Measurements from ENCODE around the gene SLC18A2.
"Not testable (repeated sequence)": the region's sequence is repeated elsewhere in the genome, so short reads cannot be mapped to it uniquely, and the experiment has no call there.

The SLC18A2 gene

DNA sequence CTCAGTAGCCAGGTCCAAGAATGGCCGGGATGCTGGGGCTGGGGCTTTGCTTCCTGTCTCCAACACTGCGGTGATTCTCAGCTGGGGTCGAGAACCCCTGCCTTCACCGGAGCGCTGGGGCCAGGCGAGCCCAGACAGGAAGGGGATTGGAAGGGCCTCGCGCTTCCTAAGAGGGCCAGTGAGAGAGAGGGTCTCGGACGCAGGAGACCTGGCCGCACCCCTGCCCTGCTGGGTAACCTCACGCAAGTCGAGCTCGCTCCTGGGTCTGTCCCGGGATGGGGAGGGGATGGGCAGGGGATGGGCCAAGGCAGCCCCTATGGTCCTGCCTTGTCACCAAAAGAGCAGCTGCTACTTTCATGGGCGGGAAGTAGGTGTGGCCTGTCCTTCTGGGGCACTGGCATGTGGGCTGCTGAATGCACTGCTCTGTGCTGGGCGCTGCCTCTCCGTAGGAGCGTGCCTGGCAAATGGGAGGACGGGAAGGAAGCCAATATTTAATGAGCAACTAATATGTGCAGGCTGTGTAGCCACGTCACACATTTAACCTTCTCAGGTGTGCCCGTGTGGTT, 23.6 kb upstream of the SLC18A2 start:
- Histone ChIP-seq H3K36me3 (ENCODE audit: insufficient read depth, low read length) (no peaks in the 10 kb centered on the region), H3K27ac (ENCODE audit: low read depth, low read length) (no peak overlapping the region), H3K9me3 (ENCODE audit: insufficient read depth, low read depth, low read length) (0 out of 2 replicates have a peak, but pooled peaks cover 3% of the 10 kb centered on the region), H3K4me1 (ENCODE audit: insufficient read depth, low read length) (no peaks in the 10 kb centered on the region; the same call in 1 of the 2 replicates), H3K9ac (ENCODE audit: low read depth, low read length) (peak overlapping the region; percentile 37; the same call in 1 of the 2 replicates), H3K4me3 (ENCODE audit: low read length) (peak overlapping the region; percentile 69), H3K27me3 (ENCODE audit: insufficient read depth, low read length) (peaks cover 50% of the 10 kb centered on the region)
- WGBS: 24% methylated on average over 22 of the region's 22 CpGs

DNA sequence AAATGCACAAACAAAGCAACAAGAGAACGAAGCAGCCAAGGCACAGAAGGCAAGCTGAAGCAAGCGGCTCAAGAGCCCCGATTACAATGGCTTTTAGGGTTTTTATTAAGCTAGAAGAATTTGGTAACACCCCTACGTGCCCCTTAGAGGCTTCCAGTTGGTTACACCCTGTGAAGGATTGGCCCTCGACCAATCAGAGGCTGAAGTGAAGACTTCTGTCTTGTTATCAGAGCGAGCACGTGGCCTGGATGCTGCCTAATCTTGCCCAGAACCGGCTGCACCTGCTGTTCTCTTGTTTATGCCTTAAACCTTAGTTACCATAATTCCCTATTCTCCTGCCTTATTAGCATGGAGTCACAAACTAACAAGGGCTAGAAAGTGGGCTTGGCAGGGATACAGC, 22.3 kb upstream of the SLC18A2 start:
- Histone ChIP-seq H3K36me3 (ENCODE audit: insufficient read depth, low read length) (no peaks in the 10 kb centered on the region), H3K4me1 (ENCODE audit: insufficient read depth, low read length) (no peaks in the 10 kb centered on the region; the same call in 1 of the 2 replicates), H3K4me3 (ENCODE audit: low read length) (no peak overlapping the region), H3K9ac (ENCODE audit: low read depth, low read length) (no peak overlapping the region), H3K9me3 (ENCODE audit: insufficient read depth, low read depth, low read length) (no peaks in the 10 kb centered on the region), H3K27me3 (ENCODE audit: insufficient read depth, low read length) (peaks cover 50% of the 10 kb centered on the region), H3K27ac (ENCODE audit: low read depth, low read length) (no peak overlapping the region)
- 87% methylated on average over 8 of the region's 8 CpGs for WGBS

DNA sequence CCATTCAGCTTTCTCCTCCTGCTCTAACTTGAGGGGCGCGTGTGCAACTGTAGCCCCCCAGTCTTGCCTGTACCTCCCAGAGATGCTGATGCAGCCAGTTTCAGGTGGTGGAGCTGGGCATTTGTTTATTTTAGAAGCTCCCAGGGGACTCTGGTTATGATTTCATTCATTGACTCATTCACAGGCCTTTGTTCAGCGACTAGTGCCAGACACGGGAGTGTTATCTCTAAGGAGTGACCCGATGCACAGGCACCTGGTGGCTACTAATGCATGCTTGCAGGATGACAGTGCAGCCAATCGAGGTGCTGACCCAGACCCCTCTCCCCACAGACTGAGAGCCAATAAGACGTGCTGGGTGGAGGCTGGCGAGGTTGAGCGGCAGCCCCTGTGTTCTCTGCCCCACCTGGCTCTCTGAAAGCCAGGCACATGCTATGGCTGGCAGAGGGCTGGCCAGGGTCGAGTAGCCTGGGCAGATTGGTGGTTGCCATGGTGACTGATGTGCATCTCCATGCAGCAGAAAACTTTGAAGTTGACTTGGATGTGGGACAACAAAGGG, 19.7 kb upstream of the SLC18A2 start:
- Histone ChIP-seq H3K4me3 (ENCODE audit: low read length) (no peak overlapping the region), H3K9me3 (ENCODE audit: insufficient read depth, low read depth, low read length) (no peaks in the 10 kb centered on the region), H3K9ac (ENCODE audit: low read depth, low read length) (no peak overlapping the region), H3K27ac (ENCODE audit: low read depth, low read length) (no peak overlapping the region), H3K4me1 (ENCODE audit: insufficient read depth, low read length) (no peaks in the 10 kb centered on the region; the same call in 1 of the 2 replicates), H3K27me3 (ENCODE audit: insufficient read depth, low read length) (peaks cover 27% of the 10 kb centered on the region), H3K36me3 (ENCODE audit: insufficient read depth, low read length) (no peaks in the 10 kb centered on the region)
- 62% methylated on average over 10 of the region's 10 CpGs for WGBS

DNA sequence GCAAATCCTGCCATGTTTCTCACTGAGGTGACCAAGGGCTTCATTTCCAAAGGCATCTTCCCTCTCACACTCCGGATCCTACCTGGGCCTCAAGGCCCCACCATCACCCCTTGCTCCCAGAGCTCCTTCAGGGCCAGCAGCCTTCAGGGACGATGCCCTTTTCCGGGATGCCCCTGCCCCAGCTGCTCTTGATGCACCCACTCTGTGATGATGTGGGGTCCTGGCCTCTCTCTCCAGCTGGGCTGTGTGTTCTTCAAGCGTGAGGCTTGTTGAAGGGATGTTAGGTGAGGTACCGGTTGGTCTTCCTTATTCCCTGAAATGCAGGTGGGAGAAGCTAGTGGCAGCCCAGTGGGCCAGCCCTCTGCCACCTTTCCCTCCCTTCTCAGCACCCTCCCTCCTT, 18.4 kb upstream of the SLC18A2 start:
- no peaks in the 10 kb centered on the region for H3K9me3 ChIP-seq (ENCODE audit: insufficient read depth, low read depth, low read length)
- no peaks in the 10 kb centered on the region; the same call in 1 of the 2 replicates for H3K4me1 ChIP-seq (ENCODE audit: insufficient read depth, low read length)
- H3K27ac ChIP-seq (ENCODE audit: low read depth, low read length): no peak overlapping the region
- no peak overlapping the region for H3K4me3 ChIP-seq (ENCODE audit: low read length)
- H3K36me3 ChIP-seq (ENCODE audit: insufficient read depth, low read length): no peaks in the 10 kb centered on the region
- peaks cover 15% of the 10 kb centered on the region for H3K27me3 ChIP-seq (ENCODE audit: insufficient read depth, low read length)
- no peak overlapping the region for H3K9ac ChIP-seq (ENCODE audit: low read depth, low read length)
- 94% methylated on average over 5 of the region's 5 CpGs for WGBS

DNA sequence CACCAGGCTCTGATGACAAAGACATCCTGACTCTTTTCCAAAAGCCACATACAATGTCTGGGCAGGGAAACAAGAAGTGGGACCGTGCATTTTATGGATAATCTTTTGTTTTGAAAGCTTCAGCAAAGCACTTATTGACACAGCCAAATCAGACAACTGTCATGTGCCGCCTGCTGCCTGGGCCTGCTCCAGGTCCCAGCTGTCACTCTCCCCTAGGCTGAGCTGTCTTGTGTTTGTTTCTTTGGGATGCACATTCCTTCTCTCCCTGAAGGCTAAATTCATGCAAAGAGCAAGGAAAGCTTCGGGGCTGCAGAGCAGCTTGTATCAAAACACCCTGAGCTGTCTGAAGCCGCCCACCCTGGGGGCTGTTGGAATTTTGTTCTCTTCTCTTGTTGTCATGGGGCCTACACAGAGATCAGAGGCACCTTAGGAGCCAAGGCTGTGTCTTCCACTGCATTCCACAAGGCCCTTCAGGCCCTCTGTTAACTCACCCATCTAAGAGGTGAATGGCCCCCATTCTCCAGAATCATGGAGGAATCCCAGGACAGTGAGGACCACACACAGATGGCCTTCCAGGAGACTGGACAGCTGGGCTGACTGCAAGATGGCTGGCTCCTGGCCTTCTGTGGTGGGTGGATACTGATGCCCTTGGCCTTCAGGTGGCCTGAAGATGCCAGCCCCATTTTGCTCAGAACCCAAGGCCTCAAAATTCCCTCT, 17.8 kb upstream of the SLC18A2 start:
- 76% methylated on average over 4 of the region's 4 CpGs for WGBS
- H3K4me1 ChIP-seq (ENCODE audit: insufficient read depth, low read length): no peaks in the 10 kb centered on the region; the same call in 1 of the 2 replicates
- no peaks in the 10 kb centered on the region for H3K9me3 ChIP-seq (ENCODE audit: insufficient read depth, low read depth, low read length)
- peaks cover 9% of the 10 kb centered on the region for H3K27me3 ChIP-seq (ENCODE audit: insufficient read depth, low read length)
- H3K9ac ChIP-seq (ENCODE audit: low read depth, low read length): no peak overlapping the region
- H3K27ac ChIP-seq (ENCODE audit: low read depth, low read length): no peak overlapping the region
- H3K36me3 ChIP-seq (ENCODE audit: insufficient read depth, low read length): no peaks in the 10 kb centered on the region
- no peak overlapping the region for H3K4me3 ChIP-seq (ENCODE audit: low read length)

DNA sequence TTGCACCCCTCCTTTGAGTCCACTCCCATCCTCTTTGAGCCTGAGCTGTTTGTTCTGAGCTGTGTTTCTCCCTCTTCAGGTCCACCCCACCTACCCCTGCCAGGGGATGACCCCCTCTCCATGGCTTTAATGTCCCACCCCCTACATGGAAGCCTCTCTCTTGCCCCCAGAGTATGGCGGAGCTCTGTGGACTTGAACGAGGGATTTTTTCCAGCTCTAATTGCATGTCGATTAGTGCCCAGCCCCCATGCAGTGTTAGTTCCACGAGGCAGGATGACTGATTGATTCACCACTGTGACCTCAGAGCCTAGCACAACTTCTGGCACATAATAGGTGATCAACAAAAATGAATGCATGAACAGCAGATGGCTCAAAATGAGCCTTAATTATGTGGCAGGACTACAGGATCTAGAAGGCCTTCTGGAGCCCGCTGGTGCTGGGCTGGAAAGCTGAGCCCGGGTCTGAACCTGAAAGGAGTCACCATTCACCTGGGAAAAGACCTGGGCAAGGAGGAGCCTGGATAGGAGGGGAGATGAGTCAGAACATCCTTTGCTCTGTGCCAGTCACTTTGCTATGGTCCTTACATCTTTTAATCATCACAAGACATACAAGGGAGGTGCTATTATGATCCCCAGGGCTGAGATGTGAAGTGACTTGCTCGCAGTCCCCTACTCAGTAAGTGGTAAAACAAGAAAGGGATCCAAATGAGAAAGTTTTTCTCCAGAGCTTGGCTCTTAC, 17.1 kb upstream of the SLC18A2 start:
- no peak overlapping the region for H3K27ac ChIP-seq (ENCODE audit: low read depth, low read length)
- H3K4me3 ChIP-seq (ENCODE audit: low read length): no peak overlapping the region
- peaks cover 2% of the 10 kb centered on the region; the same call in 1 of the 2 replicates for H3K27me3 ChIP-seq (ENCODE audit: insufficient read depth, low read length)
- no peaks in the 10 kb centered on the region for H3K36me3 ChIP-seq (ENCODE audit: insufficient read depth, low read length)
- WGBS: 87% methylated on average over 7 of the region's 7 CpGs
- H3K9me3 ChIP-seq (ENCODE audit: insufficient read depth, low read depth, low read length): no peaks in the 10 kb centered on the region
- no peak overlapping the region for H3K9ac ChIP-seq (ENCODE audit: low read depth, low read length)
- H3K4me1 ChIP-seq (ENCODE audit: insufficient read depth, low read length): no peaks in the 10 kb centered on the region; the same call in 1 of the 2 replicates

DNA sequence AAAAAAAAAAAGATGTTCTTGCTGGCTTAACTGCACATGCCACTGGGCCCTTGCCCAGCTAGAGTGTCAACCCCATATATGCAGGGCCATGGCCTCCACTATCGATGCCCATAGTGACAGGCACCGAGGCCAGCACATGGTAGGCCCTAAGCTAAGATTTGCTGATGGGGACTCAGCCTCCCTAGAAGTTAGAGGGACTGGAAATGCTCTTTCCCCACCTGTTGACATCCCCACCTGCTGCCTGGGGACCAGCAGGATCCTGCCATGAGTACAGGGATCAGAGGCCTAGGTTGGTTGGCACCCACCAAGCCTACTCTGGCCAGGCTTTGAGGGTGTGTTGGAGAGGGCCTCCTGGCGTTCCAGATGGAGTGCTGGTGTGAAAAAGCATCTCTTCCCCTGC, 16.0 kb upstream of the SLC18A2 start:
- H3K36me3 ChIP-seq (ENCODE audit: insufficient read depth, low read length): no peaks in the 10 kb centered on the region
- no peak overlapping the region for H3K27ac ChIP-seq (ENCODE audit: low read depth, low read length)
- 91% methylated on average over 3 of the region's 3 CpGs for WGBS
- no peaks in the 10 kb centered on the region for H3K27me3 ChIP-seq (ENCODE audit: insufficient read depth, low read length)
- no peak overlapping the region for H3K4me3 ChIP-seq (ENCODE audit: low read length)
- H3K9me3 ChIP-seq (ENCODE audit: insufficient read depth, low read depth, low read length): no peaks in the 10 kb centered on the region
- no peaks in the 10 kb centered on the region; the same call in 1 of the 2 replicates for H3K4me1 ChIP-seq (ENCODE audit: insufficient read depth, low read length)
- H3K9ac ChIP-seq (ENCODE audit: low read depth, low read length): no peak overlapping the region

DNA sequence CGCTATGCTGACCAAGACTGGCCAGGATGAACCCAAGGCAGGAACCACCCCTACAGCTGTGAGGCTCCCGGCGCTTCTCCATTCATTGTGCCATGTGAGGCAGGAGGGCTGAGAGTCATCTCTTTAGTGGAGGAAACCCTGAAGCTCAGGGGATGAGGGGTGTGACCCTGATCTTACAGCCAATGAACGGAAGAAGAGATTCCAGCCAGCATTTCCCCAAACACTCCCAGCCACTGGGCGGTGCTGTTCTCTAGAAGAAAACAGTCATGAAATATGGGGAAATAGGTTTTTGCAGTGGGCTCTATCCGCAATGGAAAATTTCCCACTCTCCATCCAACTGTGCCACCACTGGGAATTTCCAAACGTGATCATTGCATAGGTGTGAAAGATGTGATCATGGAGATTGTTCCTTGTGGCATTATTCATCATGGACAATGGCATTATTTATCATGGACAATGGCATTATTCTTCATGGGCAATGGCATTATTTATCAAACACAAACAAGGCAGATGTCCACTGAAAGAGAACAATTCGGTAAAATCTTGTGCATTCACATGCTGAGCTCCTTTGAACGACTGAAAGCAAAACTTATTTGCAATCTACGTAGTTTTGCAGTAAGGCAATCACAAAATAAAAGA, 14.0 kb upstream of the SLC18A2 start:
- Histone ChIP-seq H3K36me3 (ENCODE audit: insufficient read depth, low read length) (no peaks in the 10 kb centered on the region), H3K27me3 (ENCODE audit: insufficient read depth, low read length) (no peaks in the 10 kb centered on the region)

DNA sequence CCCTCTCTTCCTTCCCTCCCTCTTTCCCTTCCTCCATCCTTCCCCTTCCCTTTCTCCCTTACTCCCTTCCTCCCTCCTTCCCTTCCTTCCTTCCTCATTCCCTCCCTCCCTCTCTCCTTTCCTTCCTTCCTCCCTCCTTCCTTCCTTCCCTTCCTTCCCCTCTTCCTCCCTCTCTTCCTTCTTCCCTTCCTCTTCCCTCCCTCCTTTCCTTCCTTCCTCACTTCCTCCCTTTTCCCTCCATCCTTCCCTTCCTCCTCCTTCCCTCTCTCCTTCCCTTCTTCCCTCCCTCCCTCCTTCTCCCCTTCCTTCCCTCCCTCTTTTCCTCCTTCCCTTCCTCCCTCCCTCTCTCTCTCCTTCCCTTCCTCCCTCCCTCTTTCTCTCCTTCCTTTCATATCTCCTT, 12.7 kb upstream of the SLC18A2 start:
- Histone ChIP-seq H3K4me1 (ENCODE audit: insufficient read depth, low read length) (no peaks in the 10 kb centered on the region), H3K27ac (ENCODE audit: low read depth, low read length) (no peak overlapping the region), H3K9me3 (ENCODE audit: insufficient read depth, low read depth, low read length) (no peaks in the 10 kb centered on the region), H3K4me3 (ENCODE audit: low read length) (no peak overlapping the region), H3K9ac (ENCODE audit: low read depth, low read length) (no peak overlapping the region), H3K27me3 (ENCODE audit: insufficient read depth, low read length) (no peaks in the 10 kb centered on the region), H3K36me3 (ENCODE audit: insufficient read depth, low read length) (no peaks in the 10 kb centered on the region)

More for the DNA sequence above, 14.0 kb upstream of the SLC18A2 start:
- Histone ChIP-seq H3K9me3 (ENCODE audit: insufficient read depth, low read depth, low read length) (no peaks in the 10 kb centered on the region), H3K4me1 (ENCODE audit: insufficient read depth, low read length) (no peaks in the 10 kb centered on the region), H3K27ac (ENCODE audit: low read depth, low read length) (no peak overlapping the region), H3K4me3 (ENCODE audit: low read length) (no peak overlapping the region), H3K9ac (ENCODE audit: low read depth, low read length) (no peak overlapping the region)
- 49% methylated on average over 8 of the region's 10 CpGs for WGBS

DNA sequence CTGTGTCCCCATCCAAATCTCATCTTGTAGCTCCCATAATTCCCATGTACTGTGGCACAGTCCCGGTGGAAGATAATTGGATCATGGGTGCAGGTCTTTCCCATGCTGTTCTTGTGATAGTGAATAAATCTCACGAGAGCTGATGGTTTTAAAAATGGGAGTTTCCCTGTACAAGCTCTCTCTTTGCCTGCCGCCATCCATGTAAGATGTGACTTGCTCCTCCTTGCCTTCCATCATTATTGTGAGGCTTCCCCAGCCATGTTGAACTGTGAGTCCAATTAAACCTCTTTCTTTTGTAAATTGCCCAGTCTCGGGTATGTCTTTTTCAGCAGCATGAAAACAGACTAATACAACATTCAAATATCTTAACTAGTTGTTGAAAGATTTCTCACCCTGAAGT, 10.8 kb upstream of the SLC18A2 start:
- H3K4me1 ChIP-seq (ENCODE audit: insufficient read depth, low read length); H3K9ac ChIP-seq (ENCODE audit: low read depth, low read length); H3K36me3 ChIP-seq (ENCODE audit: insufficient read depth, low read length); H3K4me3 ChIP-seq (ENCODE audit: low read length); H3K9me3 ChIP-seq (ENCODE audit: insufficient read depth, low read depth, low read length); H3K27ac ChIP-seq (ENCODE audit: low read depth, low read length); H3K27me3 ChIP-seq (ENCODE audit: insufficient read depth, low read length): not testable (repeated sequence)
- 90% methylated on average over 4 of the region's 4 CpGs for WGBS

Data from HUES64 (cell line).